ENCODE results near the gene FAM120C. TPM values are rescaled to one million over a fixed set of nuclear protein-coding genes. Genes with fewer than 3 reads are reported as not detected.

The FAM120C gene, protein sequence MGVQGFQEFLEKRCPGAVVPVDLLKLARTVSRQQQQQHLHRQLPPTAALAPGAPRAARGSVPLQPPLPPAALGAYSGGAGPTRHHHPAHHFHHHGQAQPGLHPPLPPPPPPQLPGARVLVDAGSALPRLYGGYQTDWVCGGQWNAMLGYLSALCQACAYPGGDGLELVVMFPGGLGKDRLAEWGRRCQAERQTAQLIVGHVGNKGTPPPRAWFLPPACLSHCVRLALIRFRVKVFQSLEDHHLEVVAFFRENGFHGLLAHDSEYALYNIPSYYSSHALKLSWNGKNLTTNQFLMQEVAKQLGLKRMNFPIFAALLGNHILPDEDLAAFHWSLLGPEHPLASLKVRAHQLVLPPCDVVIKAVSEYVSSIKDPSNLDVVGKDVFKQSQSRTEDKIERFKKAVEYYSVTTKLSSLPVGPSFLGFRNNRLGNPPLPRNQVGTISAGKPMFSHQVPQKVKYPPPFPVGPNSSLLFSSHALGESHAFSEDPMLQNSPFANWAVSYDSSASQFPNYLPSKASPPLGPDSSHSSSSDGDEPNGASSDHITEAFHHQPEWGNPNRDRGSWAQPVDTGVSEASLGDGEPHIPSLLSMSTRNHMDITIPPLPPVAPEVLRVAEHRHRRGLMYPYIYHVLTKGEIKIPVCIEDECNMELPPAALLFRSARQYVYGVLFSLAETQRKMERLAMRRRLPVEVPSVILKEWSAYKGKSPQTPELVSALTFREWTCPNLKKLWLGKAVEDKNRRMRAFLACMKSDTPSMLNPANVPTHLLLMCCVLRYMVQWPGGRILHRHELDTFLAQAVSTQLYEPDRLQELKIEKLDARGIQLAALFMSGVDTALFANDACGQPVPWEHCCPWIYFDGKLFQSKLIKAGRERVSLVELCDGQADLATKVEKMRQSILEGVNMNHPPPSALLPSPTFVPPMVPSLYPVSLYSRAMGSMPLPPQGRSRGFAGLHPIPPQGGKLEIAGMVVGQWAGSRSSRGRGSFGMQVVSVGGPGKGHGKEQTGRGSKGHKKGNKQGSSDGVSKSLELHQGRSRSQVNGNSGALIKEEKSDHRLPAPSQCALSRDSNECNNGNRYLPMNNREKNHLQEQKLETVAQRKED
- total RNA-seq: 4.8 and 6.3 TPM in 2 replicates

GRCh38 chrX:54182864-54183613 lies at the start of gene FAM120C:
Gene FAM120C (minus strand): TSS chrX:54183254. CDS start chrX:54183198, 56 bp downstream.

DNA sequence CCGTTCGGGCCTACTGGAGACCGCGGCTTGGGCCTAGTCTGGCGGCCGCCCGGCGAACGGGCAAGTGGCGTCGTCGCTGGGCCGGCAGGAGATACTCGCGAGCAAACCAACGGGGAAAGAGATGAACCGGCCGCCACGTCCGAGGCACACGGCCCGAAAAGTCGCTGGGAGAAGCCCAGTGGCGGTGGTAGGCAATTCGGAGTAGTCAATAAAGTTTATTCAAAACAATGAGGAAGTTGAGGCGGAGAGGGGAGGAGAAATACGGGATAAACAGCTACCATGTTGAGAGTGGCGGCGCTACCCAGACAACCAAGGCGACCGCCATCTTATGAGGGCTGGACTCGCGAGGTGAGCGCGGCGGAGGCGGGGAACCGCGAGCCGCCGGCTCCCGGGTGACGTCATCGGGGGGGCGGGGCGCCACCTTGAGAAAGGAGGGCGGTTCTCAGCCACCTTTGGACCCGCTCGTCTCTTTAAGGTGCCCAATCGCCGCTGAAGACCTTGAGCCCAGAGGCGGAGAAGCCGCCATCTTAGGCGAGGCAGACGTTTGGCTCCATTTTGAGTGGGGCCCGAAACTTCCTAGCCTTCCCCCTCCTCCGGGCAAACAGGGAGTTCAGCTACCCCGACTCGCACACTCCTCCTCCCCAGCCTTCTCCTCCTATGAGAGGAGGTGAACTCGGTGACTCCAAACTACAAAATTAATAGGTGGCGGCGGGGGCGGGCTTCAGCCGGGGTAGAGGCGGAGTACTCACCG lies 138.8 kb downstream of the FAM120C start, which contains the start of gene PHF8:
Gene PHF8 (minus strand): TSS at position 348 of the 751 bp plus-strand sequence. CDS start 1,745 bp downstream, outside the sequence.

Small RNAs within 50 kb of the gene (small RNA-seq; reads per million reads assigned to genes)
- gene AL589872.1: not detected

Other genes with a start within 250 kb of the FAM120C start
- gene PHF8, start 138.8 kb downstream of the FAM120C start, total RNA-seq: 27.1 and 33.2 TPM in 2 replicates
- 1.2 and 1.3 TPM in 2 replicates for gene WNK3, start 174.8 kb upstream of the FAM120C start, total RNA-seq